Panc1 (cell line): ENCODE results near the gene CYB5R2. TPM values are rescaled to one million over a fixed set of nuclear protein-coding genes. Genes with fewer than 3 reads are reported as not detected.

Source experiments
- ATAC-seq: fragments of 200-7000 bp; cut with Tn5 transposase; 2 replicates; pipeline ENCODE4 v1.9.1; 2020; ENCODE audit warnings: mild to moderate bottlenecking, moderate library complexity
- BruUV-seq: library from RNA; stranded (reverse); fragments of 400-500 nt; replicated peaks from 2 replicates; lab custom pipeline; 2021; lab: Mats Ljungman, UMichigan
- CTCF ChIA-PET: fragments of 300-600 bp; sonication (Branson Sonifier 250); formaldehyde crosslinking; loops from one replicate; lab custom pipeline; 2022; ENCODE audit warnings: antibody characterized with exemption; lab: Charles Lee
- POLR2A ChIA-PET: fragments of 300-600 bp; sonication (Branson Sonifier 250); formaldehyde crosslinking; loops from one replicate; lab custom pipeline; 2022; ENCODE audit warnings: antibody characterized with exemption; lab: Charles Lee
- DNase-seq: peaks from one replicate; pipeline ENCODE4 v3.0.0-alpha.2; 2010; ENCODE audit warnings: low read depth, low spot score
- H3K27ac ChIP-seq: 2 replicates; pipeline ENCODE4 v1.5.1; 2011; ENCODE audit warnings: mild to moderate bottlenecking, low read length, inconsistent platforms
- H3K27me3 ChIP-seq: fragments of 200-500 bp; sonication (Bioruptor generic); 2 replicates; pipeline ENCODE4 v1.6.0; 2014; ENCODE audit warnings: low read length, inconsistent platforms; ENCODE audit not compliant: control insufficient read depth, insufficient read depth
- H3K36me3 ChIP-seq: fragments of 200-500 bp; sonication (Bioruptor generic); 2 replicates; pipeline ENCODE4 v1.5.1; 2014; ENCODE audit warnings: inconsistent platforms, mild to moderate bottlenecking, low read length, moderate library complexity; ENCODE audit not compliant: control insufficient read depth, insufficient read depth
- H3K4me1 ChIP-seq: 2 replicates; pipeline ENCODE4 v1.5.1; 2011; ENCODE audit warnings: inconsistent platforms, mild to moderate bottlenecking, low read length, moderate library complexity; ENCODE audit not compliant: control insufficient read depth, insufficient read depth
- H3K4me3 ChIP-seq, 2 experiments: 2 replicates each; pipeline ENCODE4 v1.5.1; 2011 to 2012; ENCODE audit warnings: low read depth in 2 of 2, low read length in 2 of 2, mild to moderate bottlenecking in 2 of 2, inconsistent platforms in 1 of 2, moderate library complexity in 1 of 2
- H3K9me3 ChIP-seq: fragments of 200-500 bp; sonication (Bioruptor generic); 2 replicates; pipeline ENCODE4 v1.5.1; 2014; ENCODE audit warnings: low read depth, mild to moderate bottlenecking, inconsistent platforms, low read length, moderate library complexity; ENCODE audit not compliant: control insufficient read depth, insufficient read depth
- CTCF ChIP-seq: fragments of 450-650 bp; IDR thresholded peaks from 2 replicates; pipeline ENCODE4 v1.5.1; 2017; ENCODE audit warnings: mild to moderate bottlenecking
- POLR2AphosphoS5 ChIP-seq: IDR thresholded peaks from 2 replicates; pipeline ENCODE4 v1.6.1; 2012; ENCODE audit warnings: mild to moderate bottlenecking, low read depth, low read length, moderate library complexity
- REST ChIP-seq, 2 experiments: IDR thresholded peaks; 2 replicates each; pipeline ENCODE4 v1.6.1; 2011 to 2012; ENCODE audit warnings: low read depth in 2 of 2, control low read depth in 1 of 2, low read length in 1 of 2, mild to moderate bottlenecking in 1 of 2, moderate library complexity in 1 of 2; ENCODE audit not compliant: insufficient read depth in 1 of 2
- SIN3A ChIP-seq: IDR thresholded peaks from 2 replicates; pipeline ENCODE4 v1.6.1; 2012; ENCODE audit warnings: low read depth, mild to moderate bottlenecking, low read length, moderate library complexity, borderline replicate concordance; ENCODE audit not compliant: insufficient read depth
- TCF7L2 ChIP-seq: IDR thresholded peaks from 2 replicates; pipeline ENCODE4 v1.6.1; 2011; ENCODE audit warnings: mild to moderate bottlenecking, low read depth, low read length, inconsistent platforms
- in situ Hi-C: cut with HindIII; loops from 2 replicates; pipeline ENCODE4 v1.10.0; 2016; ENCODE audit warnings: low sequenced_read_pairs, low pct_unique_long_range_greater_than_20kb
- intact Hi-C: fragments of 100-400 bp; cut with micrococcal nuclease; formaldehyde crosslinking; loops from one replicate; pipeline ENCODE4 v1.10.0; 2022; ENCODE audit not compliant: unreplicated experiment
- total RNA-seq: library from RNA; stranded (reverse); gene quantifications from one replicate; pipeline ENCODE4 v1.2.1, GENCODE V29; 2021; ENCODE audit not compliant: unreplicated experiment

CYB5R2 gene
- total RNA-seq, 1 experiment from 2014 or later, result 46.3 TPM

- TF ChIP-seq POLR2AphosphoS5 (no peak), REST (IDR thresholded peaks at IDR 0.05; ENCODE audit: insufficient read depth in 1 of 2, low read depth in 2 of 2, low read length in 1 of 2) (no peak), SIN3A (no peak), TCF7L2 (no peak), CTCF (no peak)
- intact Hi-C loops (no loop called here), in situ Hi-C loops (no loop called here)
- Histone ChIP-seq H3K4me3 (no peak overlapping the region), H3K9me3 (no peaks in the 10 kb centered on the region), H3K27ac (no peak overlapping the region), H3K4me1 (no peaks in the 10 kb centered on the region), H3K27me3 (no peaks in the 10 kb centered on the region), H3K36me3 (no peaks in the 10 kb centered on the region)
- CTCF ChIA-PET, result no interaction called here
- ATAC-seq (no peak), DNase-seq (no peak)
- no TSS peak for BruUV-seq
- POLR2A ChIA-PET, result no interaction called here
These were observed 52.2 kb downstream of the CYB5R2 start for GRCh38 chr11:7621090-7621489.

- in situ Hi-C loops (no loop called here), intact Hi-C loops (no loop called here)
- no peak for ATAC-seq
- POLR2A ChIA-PET, result no interaction called here
- CTCF ChIA-PET, result interaction anchor here (0.6 kb wide), 1 partner anchor 1372 kb away, joined by 4 read pairs; no protein-coding TSS in a partner anchor
- H3K4me3 ChIP-seq, result no peak overlapping the region
- no peaks in the 10 kb centered on the region for H3K4me1 ChIP-seq
- BruUV-seq, result no TSS peak
- no peaks in the 10 kb centered on the region for H3K36me3 ChIP-seq
- no peak overlapping the region for H3K27ac ChIP-seq
- TF ChIP-seq CTCF (no peak), REST (IDR thresholded peaks at IDR 0.05; ENCODE audit: insufficient read depth in 1 of 2, low read depth in 2 of 2, low read length in 1 of 2) (no peak), SIN3A (no peak), TCF7L2 (no peak), POLR2AphosphoS5 (no peak)
- no peak for DNase-seq
- no peaks in the 10 kb centered on the region for H3K27me3 ChIP-seq
- no peaks in the 10 kb centered on the region for H3K9me3 ChIP-seq
These were observed 54.0 kb downstream of the CYB5R2 start for GRCh38 chr11:7619322-7619721.
